HG02763 (cell line): Measurements from ENCODE around the gene FSCN2.

Source experiments
- ATAC-seq: cut with Tn5 transposase; IDR thresholded peaks from one replicate; pipeline ENCODE4 v1.9.1; 2021; ENCODE audit warnings: mild to moderate bottlenecking, moderate library complexity; ENCODE audit not compliant: unreplicated experiment

FSCN2 gene

DNA sequence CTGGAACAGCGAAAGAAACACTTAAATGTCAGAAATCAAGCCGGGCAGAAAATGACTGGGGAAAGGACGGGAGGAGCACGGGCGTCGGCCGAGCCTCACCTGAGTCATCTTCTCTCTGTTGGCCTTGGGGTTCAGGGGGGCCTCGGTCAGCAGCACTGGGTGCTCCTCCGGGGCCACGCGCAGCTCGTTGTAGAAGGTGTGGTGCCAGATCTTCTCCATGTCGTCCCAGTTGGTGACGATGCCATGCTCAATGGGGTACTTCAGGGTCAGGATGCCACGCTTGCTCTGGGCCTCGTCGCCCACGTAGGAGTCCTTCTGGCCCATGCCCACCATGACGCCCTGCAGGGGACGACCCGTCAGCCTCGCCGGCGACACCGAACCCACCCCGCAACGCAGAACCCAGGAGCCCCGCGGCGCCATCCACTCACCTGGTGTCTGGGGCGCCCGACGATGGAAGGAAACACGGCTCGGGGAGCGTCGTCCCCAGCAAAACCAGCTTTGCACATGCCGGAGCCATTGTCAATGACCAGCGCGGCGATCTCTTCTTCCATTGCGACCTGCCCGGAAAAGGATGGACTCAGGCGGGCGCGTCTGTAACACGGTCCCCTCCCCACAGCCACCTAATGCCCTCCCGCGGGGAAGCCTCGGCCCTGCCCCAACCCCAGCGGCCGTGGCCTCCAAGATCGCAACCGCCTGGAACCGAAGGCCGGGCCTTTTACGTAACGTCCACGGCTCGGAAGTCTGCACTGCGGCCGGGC is 16.2 kb upstream of the FSCN2 start:
- peak; percentile 1 for ATAC-seq

DNA sequence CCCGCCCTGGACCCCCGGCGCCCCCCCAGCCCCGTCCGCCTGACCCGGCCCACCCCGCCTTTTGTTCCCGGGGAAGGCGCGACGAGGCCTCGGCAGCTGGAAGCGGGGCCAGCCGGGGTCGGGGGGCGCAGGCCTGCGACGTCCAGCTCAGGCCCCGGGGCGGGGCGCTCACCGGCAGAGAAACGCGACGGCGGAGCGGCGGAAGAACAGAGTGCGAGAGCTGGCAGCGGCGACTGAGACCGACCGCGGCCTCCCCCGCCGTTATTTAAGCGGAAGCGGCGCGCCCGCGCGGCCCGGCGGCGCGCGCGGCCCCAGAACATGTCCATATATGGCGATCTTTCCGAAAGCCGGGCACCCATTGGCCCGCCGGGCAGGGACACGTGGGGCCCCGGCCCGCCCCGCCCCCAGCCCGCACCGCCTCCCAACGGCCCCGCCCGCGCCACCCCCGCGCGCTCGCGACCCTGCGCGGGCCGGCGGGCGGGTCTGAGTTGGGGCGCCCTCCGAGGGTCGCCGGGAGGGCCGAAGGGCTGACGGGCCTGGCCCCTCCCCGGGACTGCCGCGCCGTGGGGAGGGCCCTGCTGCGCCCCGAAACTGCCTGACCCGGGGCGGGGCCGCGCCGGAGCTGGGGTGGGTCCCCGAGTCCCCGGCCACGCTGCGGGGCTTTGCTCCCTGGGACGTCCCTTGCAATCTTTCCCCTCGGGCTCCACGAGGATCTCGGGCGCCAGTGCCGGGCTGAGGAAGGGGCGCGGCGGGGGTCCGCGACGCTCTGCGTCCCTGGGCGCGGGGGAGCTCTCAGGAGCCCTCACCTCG is 15.4 kb upstream of the FSCN2 start, which contains the start of gene ACTG1:
Gene ACTG1 (minus strand): TSS at position 238 of the 810 bp plus-strand sequence. CDS start 445 bp downstream, outside the sequence.
- peak; percentile 44 for ATAC-seq

DNA sequence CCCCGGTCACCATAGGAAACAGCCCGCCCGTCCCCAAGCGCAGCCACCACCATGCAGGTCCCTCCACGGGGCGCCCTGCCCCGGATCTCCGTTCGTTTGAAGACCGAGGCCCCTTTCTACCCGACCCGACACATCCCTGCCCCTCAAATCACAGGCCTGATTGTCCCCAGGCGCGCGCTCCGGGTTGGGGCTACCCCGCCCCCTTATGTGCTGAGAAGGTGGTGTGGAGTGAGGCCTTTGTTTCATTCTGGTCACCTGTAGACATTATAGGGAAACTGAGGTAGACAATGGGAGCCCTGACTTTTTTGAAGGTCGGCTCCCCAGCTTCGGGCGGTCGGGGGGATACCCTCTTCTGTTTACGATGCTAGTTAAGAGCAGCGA is 14.8 kb upstream of the FSCN2 start:
- ATAC-seq: peak; percentile 0

DNA sequence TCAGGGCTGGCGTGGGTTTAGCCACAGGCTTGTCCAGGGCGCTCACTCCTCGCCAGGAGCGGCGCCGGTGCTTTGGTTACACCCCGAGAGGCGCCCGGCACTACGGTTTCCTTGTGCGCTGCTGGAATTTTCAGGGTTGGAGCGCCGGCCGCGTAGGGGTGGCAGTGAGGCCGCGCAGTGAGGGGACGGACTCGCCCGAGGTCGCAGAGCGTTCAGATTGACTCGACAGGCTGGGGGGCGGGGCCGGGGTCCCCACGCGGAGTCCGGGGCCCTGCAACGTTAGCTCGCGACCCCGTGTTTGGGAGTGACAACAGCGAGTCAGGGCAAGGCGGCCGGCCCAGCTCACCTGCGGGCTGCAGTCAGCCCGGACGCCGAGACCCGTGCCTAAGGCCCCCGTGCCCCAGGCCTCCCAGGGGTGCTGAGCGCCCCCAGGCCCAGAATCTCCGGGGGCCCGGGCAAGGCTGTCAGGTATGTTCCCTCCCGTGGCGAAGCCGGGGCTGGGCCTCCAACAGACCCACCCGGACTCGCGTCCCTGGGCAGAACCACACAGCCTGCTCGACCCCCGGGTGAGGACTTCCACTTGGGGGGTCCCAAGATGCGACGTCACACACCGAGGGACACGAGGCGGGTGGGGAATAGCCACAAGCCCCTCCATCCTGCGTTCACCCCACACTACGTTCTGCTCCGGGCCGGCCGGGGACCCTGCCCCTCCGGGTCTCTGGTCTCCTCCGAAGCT is 14.3 kb upstream of the FSCN2 start:
- ATAC-seq: no peak

DNA sequence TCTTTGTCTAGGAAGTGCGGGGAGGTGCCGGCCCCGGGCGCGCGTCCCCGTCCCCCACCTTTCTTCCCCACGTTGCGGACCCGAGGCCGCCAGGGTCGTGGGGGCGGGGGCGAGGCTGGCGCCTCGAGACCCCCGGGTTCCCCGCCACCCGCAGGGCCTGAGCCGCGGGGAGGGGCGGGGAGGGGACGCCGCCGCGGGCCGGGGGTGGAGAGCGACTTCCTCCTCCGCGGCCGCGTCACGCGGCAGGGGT is 13.8 kb upstream of the FSCN2 start:
- no peak for ATAC-seq

DNA sequence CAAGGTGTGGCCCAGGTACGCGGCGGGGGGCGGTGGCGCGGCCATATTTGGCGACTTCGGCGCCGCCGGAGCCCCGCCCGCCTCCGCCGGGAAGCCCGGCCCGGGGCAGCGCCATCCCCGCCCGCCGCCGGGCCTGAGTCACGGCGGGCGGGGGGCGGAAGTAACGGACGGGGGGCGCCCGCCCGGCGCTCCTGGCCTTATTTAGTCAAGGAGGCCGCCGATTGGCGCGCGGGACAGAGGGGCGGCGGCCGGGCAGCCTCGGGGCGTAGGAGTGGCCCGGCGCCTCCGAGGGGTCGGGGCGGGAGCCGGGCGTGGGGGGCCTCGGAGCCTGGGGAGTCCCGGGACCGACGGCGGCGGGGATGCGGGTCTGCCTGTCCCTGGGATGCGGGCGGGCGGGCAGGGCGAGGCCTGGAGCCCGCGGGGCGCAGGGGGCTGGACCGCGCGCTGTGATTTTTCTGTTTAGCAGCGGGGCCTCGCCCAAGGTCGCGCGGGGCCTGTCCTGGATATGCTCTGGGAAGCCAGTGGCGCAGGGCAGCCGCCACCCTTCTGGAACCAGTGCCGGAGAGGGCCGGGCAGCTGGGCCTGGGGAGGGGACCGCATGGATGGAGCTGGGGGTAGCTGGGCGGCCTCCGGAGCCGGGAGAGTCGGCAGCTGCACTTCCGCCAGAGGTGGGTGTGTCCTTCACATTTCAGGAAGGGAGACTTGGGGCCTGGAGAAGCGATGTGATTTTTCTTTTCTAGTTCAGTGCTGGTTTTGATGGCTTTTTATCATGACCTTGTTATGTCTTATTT is 13.2 kb upstream of the FSCN2 start:
- peak; percentile 24 for ATAC-seq

DNA sequence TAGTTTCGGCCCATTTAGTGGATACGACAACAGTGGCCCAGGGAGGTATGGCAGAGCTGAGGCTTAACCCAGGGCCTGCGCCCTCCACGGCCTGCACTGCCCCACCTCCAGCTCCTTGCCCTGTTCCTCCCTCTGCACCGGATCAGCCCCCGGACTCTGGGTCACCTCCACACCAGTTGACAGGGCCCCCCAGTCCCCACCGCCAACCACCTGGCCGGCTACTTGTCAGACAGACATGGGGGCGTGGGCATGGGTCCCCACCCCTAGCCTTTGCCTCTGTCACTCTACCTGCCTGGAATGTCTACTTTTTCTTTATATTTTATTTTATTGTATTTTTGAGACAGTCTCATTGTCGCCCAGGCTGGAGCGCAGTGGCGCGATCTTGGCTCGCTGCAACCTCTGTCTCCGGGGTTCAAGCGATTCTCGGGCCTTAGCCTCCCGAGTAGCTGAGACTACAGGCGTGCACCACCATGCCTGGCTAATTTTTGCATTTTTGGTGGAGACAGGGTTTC is 12.6 kb upstream of the FSCN2 start:
- no peak for ATAC-seq

DNA sequence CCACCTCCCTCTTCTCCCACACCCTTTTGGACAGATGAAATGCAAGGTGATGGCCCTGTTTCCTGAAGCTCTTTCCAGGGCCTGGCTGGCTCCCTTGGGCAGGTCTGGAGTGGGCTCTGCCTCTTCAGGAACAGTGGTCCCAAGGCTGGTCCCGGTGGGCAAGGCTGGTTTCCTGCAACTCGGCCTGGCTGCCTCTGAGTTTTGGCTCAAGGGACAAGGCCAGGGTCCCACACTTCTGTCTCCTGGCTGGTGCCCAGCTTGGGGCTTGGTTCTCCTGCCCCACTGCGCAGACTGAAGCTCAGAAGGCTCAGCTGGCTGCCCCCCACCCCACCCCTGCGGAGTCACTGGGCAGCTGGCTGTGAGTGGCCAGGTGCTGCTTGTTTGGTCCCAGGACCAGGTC is 11.7 kb upstream of the FSCN2 start:
- ATAC-seq: no peak

DNA sequence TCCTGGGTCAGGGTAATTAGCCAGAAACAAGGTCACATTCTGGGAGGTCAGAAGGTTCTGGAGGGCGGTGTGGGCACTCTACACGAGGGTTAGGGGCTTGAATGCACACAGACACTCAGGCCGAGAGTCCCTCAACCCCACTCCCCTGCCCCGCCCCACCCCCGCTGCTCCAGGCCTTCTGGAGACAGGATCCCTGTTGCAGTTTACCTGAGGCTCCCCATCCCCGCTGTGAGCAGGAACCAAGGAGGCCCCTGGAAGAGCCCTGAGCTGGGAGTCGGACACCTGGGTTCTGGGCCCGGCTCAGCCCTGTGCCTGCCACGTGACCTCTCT is 11.2 kb upstream of the FSCN2 start:
- no peak for ATAC-seq

DNA sequence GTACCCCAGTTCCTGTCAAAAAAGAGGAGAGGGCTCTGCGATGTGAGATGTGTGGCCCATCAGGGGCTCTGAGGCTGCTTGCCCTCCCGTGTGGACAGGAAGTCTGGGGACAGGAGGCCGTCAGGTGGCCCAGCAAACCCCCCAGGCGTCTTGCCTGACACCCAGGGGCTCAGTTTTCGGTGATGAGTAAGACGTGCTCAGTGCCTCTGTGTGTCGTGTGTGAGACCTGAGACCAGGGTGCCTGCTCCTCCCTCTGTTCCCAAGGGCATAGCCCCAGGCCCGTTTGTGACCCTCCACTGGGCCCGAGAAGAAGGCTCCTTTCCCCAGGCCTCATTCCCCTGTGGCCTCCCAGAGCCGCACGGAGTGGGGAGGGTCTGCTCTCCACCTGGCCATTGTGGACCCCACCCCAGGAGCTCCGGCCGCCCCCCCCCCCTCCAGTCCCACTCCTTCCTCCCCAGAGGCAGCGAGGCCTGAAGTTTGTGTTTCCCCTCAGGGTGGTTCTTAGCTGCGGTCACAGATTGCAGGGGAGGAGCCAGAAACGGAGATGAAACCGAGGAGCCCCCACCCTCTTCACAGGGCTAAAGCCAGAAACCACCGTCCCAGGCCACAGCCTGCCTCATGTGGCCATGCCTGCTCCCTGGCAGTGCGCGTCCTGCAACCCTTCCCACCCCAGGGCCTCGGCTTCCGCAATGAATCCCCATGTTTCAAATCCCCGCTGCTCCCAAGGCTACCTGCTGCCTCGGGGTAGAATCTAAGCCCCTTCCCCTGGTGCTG is 10.7 kb upstream of the FSCN2 start:
- peak; percentile 23 for ATAC-seq

DNA sequence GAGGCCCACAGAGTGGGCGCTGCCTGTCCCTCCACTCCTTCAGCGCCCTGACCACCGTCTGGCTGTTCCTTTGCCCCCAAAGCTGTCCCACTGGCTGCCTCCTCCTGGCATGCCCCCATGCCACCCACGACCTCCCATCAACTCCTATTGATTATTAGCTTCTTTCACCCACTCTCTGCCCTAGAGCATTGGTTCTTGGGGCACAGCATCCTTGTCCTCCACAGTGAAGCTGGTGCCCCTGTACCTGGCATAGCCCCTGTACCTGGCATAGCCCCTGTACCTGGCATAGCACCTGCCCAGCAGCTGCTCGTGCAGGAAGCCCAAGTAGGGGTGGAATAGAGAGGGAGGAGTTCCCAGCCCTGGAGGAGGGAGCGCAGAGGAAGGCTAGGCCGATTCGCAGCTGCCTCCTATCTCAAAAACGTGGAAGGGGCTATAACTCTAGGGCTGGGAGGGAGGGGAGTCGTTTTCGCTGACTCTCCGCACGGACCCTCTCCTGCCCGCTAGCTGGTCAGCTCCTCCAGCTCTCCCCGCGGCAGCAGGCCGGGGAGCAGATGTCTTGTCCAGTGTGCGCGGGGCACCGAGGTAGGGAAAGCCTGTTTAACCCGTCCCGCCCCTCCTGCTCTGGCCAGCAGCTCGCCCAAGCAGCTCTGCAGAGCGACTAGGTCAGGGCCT is 9.9 kb upstream of the FSCN2 start:
- no peak for ATAC-seq

DNA sequence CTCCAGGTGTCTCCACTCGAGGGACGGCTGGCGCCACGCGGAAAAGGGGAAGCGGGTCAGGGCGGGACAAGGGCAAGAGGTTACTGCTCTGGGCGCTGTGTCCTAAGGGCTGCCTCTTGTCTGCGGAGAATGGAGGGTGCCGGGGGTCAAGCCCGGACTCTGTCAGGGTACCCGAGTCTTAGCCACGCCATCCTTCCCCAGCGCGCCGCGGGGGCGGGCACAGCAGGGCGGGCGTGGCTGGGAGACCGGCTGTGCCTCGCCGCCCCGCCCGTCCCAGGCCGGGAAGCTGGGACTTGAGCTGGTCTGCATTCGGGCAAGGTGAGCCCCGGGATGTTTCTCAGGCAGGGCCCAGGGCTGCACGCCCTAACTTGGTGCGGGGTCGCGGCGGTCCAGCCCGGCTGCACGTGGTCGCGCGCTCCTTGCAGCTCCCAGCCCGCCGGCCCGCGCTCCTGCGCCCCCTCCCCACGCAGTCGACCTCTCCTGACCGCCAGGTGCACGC is 9.3 kb upstream of the FSCN2 start:
- ATAC-seq: no peak

DNA sequence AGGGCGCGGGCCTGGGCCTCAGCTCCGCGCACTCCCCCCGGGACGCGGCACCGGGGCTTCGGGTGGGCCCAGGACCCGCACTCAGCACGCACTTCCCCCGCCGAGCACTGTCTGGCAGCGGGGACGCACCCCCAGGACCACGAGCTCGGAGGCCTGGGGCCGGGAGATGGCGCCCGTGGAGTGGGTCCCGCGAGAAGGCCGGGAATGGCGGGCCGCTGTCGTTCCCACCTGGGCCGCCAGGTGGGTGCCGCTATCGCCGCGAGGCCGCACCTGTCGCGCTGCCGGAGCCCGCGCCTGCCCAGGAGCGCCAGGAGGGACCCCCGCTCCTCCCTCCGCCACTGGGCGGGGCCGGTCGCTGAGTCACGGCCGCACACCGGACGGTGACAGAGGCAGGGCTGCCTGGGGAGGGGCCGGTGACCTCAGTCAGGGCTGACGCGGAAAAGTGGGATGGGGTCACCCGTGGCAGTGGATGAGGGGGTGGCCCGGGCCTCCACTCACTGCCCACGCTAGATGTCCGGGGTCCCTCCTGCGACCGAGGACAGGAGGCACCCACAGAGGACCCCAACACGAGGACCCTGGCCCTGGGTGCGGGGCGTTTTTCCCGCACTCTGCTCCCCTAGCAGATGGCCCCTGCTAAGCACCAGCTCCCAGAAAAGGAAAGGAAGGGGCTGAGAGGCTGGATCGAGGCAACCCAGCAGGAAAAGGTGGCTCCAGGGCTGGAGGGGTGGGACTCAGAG is 8.7 kb upstream of the FSCN2 start:
- no peak for ATAC-seq

DNA sequence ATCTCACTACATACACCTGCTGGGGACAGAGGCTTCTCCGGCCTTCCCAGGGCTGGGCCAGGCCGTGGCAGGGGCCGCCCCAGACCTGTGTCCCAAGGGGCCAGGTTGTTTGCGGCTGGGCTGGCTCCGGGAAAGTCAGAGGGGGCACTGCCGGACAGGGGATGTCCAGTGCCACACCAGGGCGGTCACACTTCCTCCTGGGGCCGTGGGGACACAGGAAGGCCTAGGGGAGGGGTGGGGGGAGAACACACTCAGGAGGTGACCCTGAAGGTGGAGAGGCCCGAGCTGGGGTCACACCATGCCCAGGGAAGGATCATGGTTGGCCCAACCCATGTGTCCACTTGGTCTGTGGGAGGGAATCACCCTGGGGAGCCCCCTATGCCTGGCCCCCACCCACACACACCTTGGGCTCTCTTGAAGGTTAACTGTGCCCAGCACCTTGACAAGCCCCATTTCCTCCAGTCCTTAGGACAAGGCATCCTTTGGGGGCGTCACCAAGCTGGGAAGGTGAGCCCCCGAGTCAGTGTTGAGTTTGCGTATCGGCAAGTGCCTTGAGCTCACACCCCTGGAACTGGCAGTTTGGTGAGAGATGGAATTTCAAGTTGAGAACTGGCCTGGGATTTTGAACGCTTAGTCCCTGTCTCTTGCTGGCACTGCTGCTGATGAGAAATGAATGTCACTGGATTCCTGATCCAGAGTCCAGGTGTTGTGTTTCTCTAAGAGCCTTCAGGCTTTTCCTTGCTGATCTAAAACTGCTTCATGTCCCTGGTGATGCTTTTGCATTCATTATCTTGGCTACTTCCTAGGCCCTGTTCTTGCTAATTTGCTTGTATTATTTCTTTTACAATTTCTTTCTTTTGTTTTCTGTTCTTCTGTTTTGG is 7.9 kb upstream of the FSCN2 start:
- no peak for ATAC-seq

DNA sequence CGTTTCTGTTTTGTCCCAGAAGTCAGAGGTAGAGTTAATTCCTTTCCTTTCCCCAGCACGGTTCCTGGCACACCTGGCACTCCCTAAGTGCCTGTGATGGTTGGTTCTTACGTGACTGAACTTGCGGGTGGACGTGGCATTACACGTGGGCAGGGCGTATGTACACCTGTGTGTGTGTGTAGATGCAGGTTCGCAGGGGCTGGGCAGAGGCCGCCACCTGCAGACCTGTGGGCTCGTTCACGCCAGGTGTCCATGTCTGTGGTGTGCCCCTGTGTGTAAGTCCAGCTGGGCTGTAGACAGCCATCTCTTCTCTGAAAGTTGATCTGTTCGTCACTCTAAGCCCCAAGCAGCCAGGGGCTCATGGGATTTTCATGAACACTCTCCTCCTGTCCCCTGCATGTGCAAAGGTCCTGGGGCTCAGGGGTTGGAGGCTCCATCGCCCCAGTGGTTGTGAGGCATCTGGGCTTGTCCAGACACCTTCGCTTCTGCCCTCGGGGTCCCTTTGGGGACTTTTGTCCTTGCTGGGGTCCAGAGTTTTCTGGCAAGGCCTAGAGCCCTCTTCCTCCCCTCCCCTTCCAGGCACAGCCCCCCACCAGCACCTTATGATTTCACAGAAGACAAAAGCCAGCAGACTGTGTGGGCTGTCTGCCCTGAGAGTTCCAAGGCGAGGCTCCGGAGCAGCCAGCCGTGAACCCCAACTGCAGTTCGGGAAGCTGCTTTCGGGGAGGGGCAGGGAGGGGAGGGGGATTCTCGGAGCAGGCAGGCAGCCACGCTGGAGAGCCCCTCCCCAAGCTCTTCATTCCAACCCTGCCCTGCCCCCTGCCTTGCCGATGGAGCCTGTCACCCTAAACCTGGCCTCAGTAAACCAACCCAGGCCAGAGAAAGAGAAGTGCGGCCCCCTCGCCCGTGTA is 5.4 kb upstream of the FSCN2 start:
- no peak for ATAC-seq

DNA sequence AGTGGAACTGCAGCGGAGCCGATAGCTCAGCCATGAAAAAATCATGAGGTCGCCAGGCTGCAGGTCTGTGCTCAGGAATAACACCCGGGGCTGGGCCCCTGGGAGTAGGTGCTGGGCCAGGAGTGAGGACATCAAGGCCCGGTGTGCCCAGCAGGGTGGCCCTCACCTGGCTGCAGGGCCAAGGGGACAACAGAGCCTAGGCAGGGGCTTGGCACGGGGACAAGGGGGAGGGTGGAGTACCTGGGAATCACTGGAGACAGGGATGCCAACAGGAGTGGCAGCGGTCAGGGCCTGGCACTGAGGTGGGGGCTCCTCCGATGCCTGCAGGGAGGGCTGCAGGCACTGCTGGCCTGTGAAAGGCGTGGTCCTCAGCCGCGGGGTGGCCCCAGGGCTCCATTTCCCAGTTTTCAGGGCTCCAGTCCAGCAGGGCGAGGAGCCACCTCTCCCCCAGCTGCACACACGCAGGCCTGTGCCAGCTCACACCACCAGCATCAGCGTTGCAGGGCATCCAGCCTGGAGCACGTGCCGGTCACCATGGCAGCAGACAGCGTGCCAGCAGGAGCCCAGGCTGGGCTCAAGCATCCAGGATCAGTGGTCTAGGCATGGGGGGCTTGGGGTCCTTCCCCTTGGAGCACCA is 4.7 kb upstream of the FSCN2 start:
- no peak for ATAC-seq
